HG03039 (cell line): ENCODE results near the gene PCDH12.

Experiments
- ATAC-seq: cut with Tn5 transposase; IDR thresholded peaks from one replicate; pipeline ENCODE4 v1.9.1; 2021; ENCODE audit warnings: mild to moderate bottlenecking, moderate library complexity; ENCODE audit not compliant: unreplicated experiment

The PCDH12 gene

DNA sequence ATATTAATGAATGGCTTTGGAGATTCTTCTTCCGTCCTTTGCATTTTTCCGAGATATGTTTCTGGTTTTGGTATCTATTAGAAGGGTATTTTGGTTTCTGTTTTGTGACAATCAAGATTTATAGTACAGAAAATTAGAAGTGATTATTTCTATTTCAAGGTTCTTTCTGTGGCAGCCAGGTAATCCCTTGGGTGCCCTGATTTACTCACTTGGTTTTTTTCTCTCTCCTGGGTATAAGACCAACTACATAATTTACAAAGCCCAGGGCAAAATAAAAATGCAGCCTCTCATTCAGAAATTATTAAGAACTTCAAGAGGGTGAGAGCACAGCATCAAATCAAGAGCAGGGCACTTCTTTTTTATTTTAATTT, 8.9 kb upstream of the PCDH12 start:
- no peak for ATAC-seq

DNA sequence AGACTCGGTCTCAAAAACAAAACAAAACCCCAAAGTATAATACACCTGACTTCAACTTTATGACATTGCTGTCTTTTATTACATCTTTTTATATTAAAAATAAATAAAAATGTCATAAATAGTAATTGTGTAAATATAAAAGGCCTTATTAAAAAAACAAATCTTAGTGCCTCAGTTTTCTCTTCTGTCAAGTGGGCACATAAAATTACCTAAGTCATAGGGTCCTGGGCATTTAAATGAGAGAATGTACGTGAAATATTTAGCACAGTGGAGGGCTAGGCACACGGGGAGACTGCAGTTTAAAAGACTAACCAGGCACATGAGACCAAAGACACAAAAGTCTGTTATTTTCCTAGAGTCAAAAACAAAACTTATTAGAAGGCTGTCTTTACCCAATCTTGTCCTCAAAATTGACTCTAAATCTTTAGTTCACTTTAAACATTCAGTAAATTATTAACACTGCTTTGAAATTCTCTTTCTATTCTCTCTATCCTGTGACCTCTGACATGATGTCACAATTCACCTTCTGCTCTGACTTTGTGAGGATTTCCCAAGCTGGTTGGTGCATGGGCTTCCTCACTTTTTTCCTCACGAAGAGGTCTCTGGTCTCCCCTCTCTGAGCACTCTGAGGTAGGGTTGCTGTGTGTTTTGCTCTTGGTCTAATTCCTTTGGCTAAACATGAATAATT, 8.4 kb upstream of the PCDH12 start:
- no peak for ATAC-seq

DNA sequence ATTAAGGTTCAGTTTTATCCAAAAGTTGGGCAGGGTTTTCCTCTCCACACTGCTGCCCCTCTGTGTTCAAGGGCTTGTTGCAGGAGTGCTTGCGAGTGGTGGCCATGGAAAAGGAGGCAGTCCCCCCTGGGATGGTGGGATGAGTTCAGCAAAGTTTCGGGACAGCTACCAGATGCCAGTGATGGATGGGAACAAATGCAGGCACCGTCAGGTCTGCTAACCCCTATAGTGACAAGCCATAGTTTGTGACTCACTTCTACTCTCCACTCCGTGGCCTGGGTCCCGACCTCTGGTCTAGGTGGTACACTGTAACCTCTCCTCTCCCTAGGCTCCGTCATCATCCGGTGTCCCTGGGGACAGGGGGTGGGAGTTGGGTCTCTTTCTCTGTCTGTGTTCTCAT, 7.1 kb upstream of the PCDH12 start:
- no peak for ATAC-seq

DNA sequence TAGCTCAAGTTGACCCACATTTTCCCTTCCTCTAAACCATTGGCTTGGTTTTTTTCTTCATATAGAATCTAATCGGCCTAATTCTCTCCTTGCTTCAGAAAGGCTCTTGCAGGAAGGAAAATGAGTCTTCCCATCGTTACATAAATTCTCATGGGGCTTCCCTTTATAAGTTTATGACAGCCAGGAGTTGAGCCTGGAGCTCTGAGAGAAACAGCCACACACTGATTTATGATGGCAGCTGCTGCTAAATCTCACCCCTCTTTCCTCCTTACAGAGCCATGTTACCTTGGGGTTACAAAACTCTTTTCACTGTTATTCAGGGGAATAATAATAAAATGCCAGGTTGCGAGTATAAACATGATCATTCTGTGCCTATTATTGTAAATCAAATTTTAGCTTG, 5.7 kb upstream of the PCDH12 start:
- no peak for ATAC-seq

DNA sequence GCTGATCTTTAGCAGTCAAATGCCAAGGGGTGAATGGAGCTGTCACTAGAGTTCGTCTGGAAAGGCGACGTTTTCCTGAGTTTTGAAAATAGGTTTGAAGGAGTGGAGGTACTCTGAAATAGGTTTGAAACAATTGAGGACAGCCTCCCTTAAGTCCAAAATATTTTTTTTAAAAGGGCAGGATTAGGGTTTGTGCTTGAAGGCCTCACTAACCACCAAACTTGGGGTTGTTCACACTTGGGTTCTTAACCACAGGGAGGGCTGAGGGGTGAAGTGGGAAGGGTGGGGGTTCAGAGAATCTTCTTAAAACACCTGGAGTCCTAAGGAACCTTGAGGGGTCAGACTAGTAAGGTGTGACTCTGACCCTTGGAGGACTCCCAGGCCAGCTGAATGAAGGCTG, 3.5 kb upstream of the PCDH12 start:
- ATAC-seq, result no peak

DNA sequence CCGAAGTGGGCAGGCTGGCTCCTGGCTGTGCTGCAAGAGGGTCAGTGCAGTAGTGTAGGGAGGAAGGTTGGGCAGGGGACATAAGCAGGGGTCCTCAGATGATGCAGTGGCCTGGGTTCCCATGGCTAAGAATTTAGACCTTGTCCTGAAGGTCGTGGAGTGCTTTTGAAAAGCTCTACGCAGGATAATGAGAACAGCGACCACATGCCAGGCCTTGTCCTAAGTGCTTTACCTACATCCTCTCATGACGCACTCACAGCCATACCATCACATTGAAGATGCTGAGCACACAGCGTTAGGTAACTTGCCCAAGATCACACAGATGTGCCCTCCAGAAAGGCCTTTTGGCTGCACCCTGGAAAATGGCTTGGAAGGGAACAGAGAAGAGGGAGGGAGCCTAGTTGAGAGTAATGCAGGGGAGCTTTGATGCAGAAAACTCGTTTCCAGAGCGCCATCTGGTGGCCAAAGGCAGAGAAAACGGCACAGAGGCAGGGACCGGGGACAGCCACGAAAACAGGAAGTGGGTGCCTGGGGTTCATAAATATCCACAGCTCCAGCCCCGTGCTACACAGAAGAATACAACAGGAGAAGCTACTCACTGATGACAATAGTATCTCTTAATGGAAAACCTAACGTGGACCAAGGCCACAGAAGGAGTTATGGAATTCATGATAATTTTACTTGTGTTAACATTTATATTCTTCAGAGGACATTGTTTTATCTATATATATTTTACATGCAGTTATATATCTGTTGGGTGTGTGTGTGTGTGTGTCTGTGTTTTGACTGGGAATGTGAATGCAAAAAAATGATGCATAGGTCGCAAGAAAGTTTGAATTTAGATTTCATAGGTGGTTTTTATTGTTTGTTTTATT, 2.7 kb upstream of the PCDH12 start:
- ATAC-seq, result peak; percentile 93

GRCh38 chr5:141960018-141960417, 2.0 kb upstream of the PCDH12 start:
- ATAC-seq, result no peak

DNA sequence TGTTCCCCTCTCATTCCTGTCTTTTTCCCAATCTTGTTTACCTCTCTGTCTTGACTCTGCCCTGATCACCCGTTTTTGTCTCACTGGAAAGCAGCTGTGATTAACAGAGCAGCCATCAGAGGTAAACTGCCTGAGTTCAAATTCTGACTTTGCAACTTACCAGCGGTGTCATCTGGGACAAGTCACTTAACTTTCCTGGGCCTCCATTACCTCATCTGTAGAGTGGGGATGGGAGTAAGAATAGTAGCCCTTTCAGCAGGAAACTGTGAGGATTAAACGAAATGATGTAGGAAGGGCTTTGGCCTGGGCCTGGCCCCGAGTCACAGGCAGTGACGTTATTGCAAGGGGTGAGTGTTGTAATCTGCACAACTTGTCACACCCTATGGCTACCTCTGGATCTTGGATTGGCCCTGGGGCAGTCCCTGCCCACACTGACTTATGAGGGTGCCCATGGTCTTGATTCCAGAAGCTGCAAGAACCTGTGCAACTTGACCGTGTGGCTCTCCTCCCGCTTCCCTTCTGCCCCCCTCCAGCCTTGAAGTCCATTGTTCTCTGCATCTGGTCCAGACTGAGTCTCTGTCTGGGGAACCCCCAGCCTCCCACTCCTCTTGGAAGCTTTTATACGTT, 657 bp upstream of the PCDH12 start:
- ATAC-seq, result no peak

- ATAC-seq, result no peak
Measured at GRCh38 chr5:141957367-141957996, 520 bp downstream of the PCDH12 start.

DNA sequence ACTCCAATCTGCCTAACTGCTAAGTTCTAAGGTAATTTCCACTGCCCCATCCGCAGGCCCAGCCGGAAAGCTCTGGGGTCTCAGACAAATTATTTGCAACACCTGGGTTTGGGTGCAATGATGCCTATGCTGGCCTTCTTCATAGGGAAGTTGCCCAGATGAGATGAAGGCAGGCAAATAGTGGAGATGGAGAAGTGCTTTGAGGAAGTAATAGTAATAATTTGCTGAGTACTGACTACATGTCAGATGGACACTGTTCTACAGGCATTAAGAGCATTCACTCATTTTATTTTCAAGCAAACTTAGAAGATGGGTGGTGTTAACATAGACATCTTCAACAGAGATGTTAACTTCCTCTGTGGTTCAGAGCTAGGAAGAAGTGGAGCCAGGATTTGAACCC, 3.8 kb downstream of the PCDH12 start:
- ATAC-seq, result no peak

GRCh38 chr5:141952020-141952419, 6.0 kb downstream of the PCDH12 start:
- ATAC-seq, result no peak

GRCh38 chr5:141951332-141951781, 6.6 kb downstream of the PCDH12 start:
- ATAC-seq, result peak; percentile 61

- ATAC-seq, result no peak
Measured at GRCh38 chr5:141950207-141951005, 7.6 kb downstream of the PCDH12 start.

DNA sequence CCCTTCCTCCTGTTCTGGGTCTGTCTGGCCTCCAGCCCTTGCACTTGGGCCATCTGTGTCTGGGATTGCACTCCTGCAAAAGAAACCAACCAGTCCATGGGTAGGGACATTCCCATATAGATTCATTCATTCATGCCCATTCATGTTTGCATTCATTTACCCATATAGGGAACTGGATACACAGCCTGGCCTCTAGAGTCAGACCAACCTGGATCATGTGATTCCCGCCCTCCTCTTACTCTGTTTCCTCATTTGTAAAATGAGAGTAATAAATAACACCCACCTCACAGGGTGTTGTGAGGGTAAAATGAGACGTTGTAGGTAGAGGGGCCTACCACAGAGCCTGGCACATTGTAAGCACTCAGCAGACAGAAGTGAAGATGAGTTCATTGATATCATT, 8.5 kb downstream of the PCDH12 start:
- no peak for ATAC-seq

- no peak for ATAC-seq
Measured at GRCh38 chr5:141948812-141949211, 9.2 kb downstream of the PCDH12 start.

DNA sequence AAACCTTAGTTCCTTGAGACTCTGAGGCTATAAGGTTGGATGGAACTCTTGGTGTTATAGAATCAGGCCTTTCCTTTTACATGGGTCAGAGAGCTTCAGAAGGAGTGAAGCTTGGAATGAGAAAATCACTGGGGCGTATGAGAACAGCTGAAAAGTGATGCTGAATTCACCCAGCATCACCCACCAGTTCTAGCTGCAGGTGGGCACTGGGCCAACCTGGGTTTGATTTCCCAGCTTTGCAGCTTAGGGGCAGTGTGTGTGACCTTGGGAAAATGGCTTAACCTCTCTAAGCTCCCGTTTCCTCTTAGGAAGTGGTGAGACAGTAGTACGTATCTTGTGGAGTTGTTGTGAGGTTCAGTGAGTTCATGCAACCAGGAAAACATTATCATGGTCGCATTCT, 10.7 kb downstream of the PCDH12 start:
- no peak for ATAC-seq

DNA sequence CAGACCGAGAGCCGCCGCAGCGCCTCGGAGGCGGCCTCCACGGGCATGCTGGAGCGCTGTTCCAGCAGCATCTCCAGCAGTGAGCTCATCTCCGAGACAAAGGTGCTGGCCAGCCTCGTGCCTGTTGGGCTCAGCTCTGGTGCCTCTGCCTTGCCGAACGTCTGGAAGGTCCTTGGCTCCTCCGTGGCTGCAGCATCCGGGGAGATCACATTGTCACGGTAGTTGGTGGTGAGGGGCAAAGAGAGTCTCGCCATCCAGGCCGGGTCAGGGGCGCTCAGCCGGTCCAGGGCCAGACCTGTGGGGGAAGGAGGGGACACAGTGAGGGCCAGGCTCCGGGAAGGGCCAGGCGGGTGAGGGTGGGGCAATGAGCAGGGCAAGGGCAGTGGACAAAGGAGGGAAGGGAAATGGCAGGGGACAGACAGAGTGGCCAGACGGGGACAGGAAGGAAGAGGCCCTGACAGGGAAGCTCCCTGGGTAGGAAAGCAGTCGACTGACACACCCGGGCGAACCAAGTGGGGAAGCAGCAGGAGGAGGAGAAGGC, 12.4 kb downstream of the PCDH12 start:
- no peak for ATAC-seq

GRCh38 chr5:141944076-141944475, 13.9 kb downstream of the PCDH12 start:
- ATAC-seq, result no peak

DNA sequence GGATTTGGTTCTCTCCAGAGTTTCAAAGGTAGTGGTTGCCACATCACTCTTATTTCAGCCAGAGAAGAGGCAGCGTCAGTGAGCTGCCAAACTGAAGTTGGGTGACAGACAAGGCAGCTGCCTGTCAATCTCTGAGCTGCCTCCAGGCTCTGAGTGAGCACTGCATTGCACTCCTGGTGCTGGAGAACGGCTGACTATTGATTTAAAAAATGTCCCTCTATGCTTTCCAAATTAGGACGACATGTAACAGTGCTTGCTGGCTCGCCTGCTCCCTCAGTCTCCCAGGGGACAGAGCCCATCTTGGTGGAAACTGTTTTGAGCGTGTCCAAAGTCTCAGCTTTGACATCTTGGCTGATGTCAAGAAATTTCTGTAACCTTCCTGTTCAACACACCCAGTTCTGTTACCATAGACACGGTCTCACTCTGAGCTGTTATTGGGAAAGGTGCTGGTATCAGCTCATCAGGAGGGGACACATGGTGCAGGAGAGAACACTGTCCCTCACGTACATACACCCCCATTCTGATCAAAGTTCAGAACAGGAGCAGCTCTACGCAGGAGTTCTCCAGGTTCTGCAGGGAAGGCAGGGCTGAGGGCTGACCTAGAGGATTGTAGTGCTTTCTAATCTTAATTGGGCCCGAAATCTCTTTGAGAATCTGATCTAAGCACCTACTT, 15.7 kb downstream of the PCDH12 start:
- ATAC-seq, result no peak

DNA sequence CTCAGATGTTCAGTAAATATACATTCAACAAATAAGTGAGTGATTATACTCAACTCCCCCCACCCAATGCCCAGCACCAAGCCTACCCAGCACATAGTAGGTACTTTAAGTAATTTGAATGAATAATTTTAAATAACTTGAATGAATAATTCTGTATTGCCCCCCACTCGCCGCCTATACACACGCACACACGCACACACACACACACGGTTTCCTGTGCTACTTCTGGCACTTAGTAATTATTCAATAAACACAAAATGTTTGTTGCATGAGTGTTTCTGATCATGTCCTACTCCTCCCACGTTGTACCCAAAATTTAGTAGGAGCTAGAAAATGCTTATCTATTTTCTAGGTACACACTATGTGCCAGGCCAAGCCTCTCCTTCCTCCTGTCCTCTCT, 16.2 kb downstream of the PCDH12 start:
- ATAC-seq, result no peak
